ENCODE measurements around the gene ACSM4. TPM values are rescaled to one million over a fixed set of nuclear protein-coding genes. Genes with fewer than 3 reads are reported as not detected.
"Not testable (repeated sequence)": the region's sequence is repeated elsewhere in the genome, so short reads cannot be mapped to it uniquely, and the experiment has no call there.

Gene ACSM4
- total and polyA plus RNA-seq, 2 donors (not counting 1 experiment from before 2014, with no cell fraction given): not detected

DNA sequence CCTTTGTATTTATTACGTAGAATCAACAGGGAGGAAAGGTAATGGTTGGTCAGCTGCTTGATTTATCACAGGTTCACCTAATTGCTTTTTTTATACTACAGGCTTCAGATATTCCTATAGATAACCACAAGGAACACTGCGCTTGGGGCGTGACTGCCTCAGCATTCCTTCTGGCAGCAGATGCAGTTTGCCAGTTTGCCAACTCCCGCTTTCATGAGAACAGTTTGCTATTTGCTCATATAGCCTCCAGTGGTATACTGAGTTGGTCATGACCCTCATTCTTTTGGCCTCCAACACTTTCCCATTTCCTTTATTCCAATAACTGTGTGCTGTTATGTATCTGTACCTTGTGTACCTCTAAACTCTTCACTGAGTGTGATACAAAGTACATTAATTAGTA lies 38.6 kb upstream of the ACSM4 start:
- Histone ChIP-seq H4K20me1 (ENCODE audit: control insufficient read depth, extremely low read depth, insufficient read depth, low read length) (no peaks in the 10 kb centered on the region), H2AFZ (ENCODE audit: low read length) (no peak overlapping the region), H3K9me3 (ENCODE audit: control insufficient read depth, insufficient read depth, low read depth, low read length) (no peaks in the 10 kb centered on the region), H3K4me1 (ENCODE audit: control insufficient read depth, extremely low read depth, insufficient read depth, low read length) (no peaks in the 10 kb centered on the region), H3K4me2 (ENCODE audit: extremely low read depth, insufficient read depth, low read length) (no peak overlapping the region), H3K9ac (ENCODE audit: insufficient read depth, low read length) (no peak overlapping the region), H3K27me3 (ENCODE audit: control insufficient read depth, insufficient read depth, low read length) (no peaks in the 10 kb centered on the region), H3K36me3 (ENCODE audit: control insufficient read depth, insufficient read depth, low read length) (no peaks in the 10 kb centered on the region), H3K4me3 (replicated peaks in 1 of 4; ENCODE audit: control extremely low read depth in 1 of 4, insufficient read depth in 1 of 4, low read depth in 3 of 4, low read length in 4 of 4) (no peak overlapping the region), H3K27ac (ENCODE audit: insufficient read depth, low read length) (no peak overlapping the region), H3K79me2 (ENCODE audit: control insufficient read depth, insufficient read depth, low read length) (no peaks in the 10 kb centered on the region)
- no peak for DNase-seq (ENCODE audit: low read depth in 2 of 2)
- TF ChIP-seq, protein P1, sequence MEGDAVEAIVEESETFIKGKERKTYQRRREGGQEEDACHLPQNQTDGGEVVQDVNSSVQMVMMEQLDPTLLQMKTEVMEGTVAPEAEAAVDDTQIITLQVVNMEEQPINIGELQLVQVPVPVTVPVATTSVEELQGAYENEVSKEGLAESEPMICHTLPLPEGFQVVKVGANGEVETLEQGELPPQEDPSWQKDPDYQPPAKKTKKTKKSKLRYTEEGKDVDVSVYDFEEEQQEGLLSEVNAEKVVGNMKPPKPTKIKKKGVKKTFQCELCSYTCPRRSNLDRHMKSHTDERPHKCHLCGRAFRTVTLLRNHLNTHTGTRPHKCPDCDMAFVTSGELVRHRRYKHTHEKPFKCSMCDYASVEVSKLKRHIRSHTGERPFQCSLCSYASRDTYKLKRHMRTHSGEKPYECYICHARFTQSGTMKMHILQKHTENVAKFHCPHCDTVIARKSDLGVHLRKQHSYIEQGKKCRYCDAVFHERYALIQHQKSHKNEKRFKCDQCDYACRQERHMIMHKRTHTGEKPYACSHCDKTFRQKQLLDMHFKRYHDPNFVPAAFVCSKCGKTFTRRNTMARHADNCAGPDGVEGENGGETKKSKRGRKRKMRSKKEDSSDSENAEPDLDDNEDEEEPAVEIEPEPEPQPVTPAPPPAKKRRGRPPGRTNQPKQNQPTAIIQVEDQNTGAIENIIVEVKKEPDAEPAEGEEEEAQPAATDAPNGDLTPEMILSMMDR (conservative IDR thresholded peaks at IDR 0.05 in 1 of 2, IDR thresholded peaks at IDR 0.05 in 1 of 2; ENCODE audit: low read depth in 1 of 2, low read length in 2 of 2): no peak
- TF ChIP-seq EZH2 (IDR thresholded peaks at IDR 0.05; ENCODE audit: low read length, missing control alignments): no peak

DNA sequence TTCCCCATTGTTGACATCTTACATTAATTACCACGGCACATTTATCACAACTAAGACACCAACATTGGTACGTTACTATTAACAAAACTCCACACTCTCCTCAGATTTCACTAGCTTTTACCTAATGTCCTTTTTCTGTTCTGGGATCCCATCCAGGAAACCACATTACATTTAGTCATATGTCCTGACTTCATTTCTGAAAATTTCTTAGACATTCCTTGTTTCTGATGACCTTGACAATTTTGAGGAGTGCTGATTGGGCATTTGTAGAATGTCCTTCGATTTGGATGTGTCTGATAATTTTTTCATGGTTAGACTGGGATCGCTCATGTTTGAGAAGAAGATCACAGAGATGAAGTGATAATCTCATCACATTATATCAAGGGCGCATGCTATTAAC lies 34.6 kb upstream of the ACSM4 start:
- Histone ChIP-seq H3K36me3 (ENCODE audit: control insufficient read depth, insufficient read depth, low read length) (no peaks in the 10 kb centered on the region), H3K4me3 (replicated peaks in 1 of 4; ENCODE audit: control extremely low read depth in 1 of 4, insufficient read depth in 1 of 4, low read depth in 3 of 4, low read length in 4 of 4) (no peak overlapping the region), H3K79me2 (ENCODE audit: control insufficient read depth, insufficient read depth, low read length) (no peaks in the 10 kb centered on the region), H3K9me3 (ENCODE audit: control insufficient read depth, insufficient read depth, low read depth, low read length) (no peaks in the 10 kb centered on the region), H3K4me1 (ENCODE audit: control insufficient read depth, extremely low read depth, insufficient read depth, low read length) (no peaks in the 10 kb centered on the region), H4K20me1 (ENCODE audit: control insufficient read depth, extremely low read depth, insufficient read depth, low read length) (no peaks in the 10 kb centered on the region), H2AFZ (ENCODE audit: low read length) (no peak overlapping the region), H3K4me2 (ENCODE audit: extremely low read depth, insufficient read depth, low read length) (no peak overlapping the region), H3K27ac (ENCODE audit: insufficient read depth, low read length) (no peak overlapping the region), H3K9ac (ENCODE audit: insufficient read depth, low read length) (no peak overlapping the region), H3K27me3 (ENCODE audit: control insufficient read depth, insufficient read depth, low read length) (no peaks in the 10 kb centered on the region)
- no peak for DNase-seq (ENCODE audit: low read depth in 2 of 2)
- TF ChIP-seq, protein P1 (conservative IDR thresholded peaks at IDR 0.05 in 1 of 2, IDR thresholded peaks at IDR 0.05 in 1 of 2; ENCODE audit: low read depth in 1 of 2, low read length in 2 of 2): no peak
- TF ChIP-seq EZH2 (IDR thresholded peaks at IDR 0.05; ENCODE audit: low read length, missing control alignments): no peak

DNA sequence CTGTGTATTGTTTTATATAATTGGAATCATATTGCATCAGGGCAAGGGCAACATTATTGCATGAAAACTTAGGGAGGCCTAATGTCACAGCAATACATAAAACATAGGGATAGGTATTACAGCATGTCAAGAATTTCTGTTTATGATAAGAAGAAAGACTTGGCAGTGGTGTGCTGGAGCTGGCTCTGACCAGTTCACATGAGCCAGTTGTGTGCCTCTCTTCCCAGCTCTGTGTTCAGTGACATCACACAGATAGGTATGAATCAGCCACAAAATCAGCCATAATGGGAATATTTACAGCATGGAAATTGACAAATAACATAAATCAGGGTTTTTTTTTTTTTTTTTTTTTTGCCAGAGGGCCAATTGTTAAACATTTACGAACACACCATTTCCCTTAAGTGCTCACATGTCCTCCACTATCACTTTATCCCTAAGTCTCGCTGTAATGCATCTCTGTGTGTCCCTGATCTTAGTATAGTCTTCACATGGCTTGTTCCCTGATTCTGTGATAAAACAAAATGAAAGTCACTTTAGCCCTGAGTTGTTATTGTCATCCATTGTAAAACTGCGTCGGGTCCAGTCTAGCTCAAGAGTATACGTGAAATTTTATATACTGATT lies 31.9 kb upstream of the ACSM4 start:
- H3K36me3 ChIP-seq (ENCODE audit: control insufficient read depth, insufficient read depth, low read length): no peaks in the 10 kb centered on the region
- H3K4me1 ChIP-seq (ENCODE audit: control insufficient read depth, extremely low read depth, insufficient read depth, low read length): no peaks in the 10 kb centered on the region
- no peaks in the 10 kb centered on the region for H3K79me2 ChIP-seq (ENCODE audit: control insufficient read depth, insufficient read depth, low read length)
- no peaks in the 10 kb centered on the region for H3K27me3 ChIP-seq (ENCODE audit: control insufficient read depth, insufficient read depth, low read length)
- no peak overlapping the region for H3K27ac ChIP-seq (ENCODE audit: insufficient read depth, low read length)
- H2AFZ ChIP-seq (ENCODE audit: low read length): no peak overlapping the region
- TF ChIP-seq EZH2 (IDR thresholded peaks at IDR 0.05; ENCODE audit: low read length, missing control alignments): no peak
- TF ChIP-seq, protein P1 (conservative IDR thresholded peaks at IDR 0.05 in 1 of 2, IDR thresholded peaks at IDR 0.05 in 1 of 2; ENCODE audit: low read depth in 1 of 2, low read length in 2 of 2): no peak
- no peak overlapping the region for H3K4me2 ChIP-seq (ENCODE audit: extremely low read depth, insufficient read depth, low read length)
- no peak overlapping the region for H3K9ac ChIP-seq (ENCODE audit: insufficient read depth, low read length)
- H4K20me1 ChIP-seq (ENCODE audit: control insufficient read depth, extremely low read depth, insufficient read depth, low read length): no peaks in the 10 kb centered on the region
- H3K4me3 ChIP-seq (replicated peaks in 1 of 4; ENCODE audit: control extremely low read depth in 1 of 4, insufficient read depth in 1 of 4, low read depth in 3 of 4, low read length in 4 of 4): no peak overlapping the region
- DNase-seq (ENCODE audit: low read depth in 2 of 2): no peak
- H3K9me3 ChIP-seq (ENCODE audit: control insufficient read depth, insufficient read depth, low read depth, low read length): no peaks in the 10 kb centered on the region

DNA sequence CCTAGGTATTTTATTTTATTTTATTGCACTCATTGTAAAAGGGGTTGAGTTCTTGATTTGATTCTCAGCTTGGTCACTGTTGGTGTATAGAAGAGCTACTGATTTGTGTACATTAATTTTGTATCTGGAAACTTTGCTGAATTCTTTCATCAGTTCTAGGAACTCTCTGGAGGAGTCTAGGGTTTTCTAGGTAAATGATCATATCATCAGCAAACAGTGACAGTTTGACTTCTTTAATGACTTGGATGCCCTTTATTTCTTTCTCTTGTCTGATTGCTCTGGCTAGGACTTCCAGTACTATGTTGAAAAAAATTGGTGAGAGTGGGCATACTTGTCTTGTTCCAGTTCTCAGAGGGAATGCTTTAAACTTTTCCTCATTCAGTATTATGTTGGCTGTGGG lies 28.4 kb upstream of the ACSM4 start:
- not testable (repeated sequence) for DNase-seq (ENCODE audit: low read depth in 2 of 2); H3K4me3 ChIP-seq (replicated peaks in 1 of 4; ENCODE audit: control extremely low read depth in 1 of 4, insufficient read depth in 1 of 4, low read depth in 3 of 4, low read length in 4 of 4); H3K9me3 ChIP-seq (ENCODE audit: control insufficient read depth, insufficient read depth, low read depth, low read length); H2AFZ ChIP-seq (ENCODE audit: low read length); H3K4me1 ChIP-seq (ENCODE audit: control insufficient read depth, extremely low read depth, insufficient read depth, low read length); H4K20me1 ChIP-seq (ENCODE audit: control insufficient read depth, extremely low read depth, insufficient read depth, low read length); H3K79me2 ChIP-seq (ENCODE audit: control insufficient read depth, insufficient read depth, low read length); H3K9ac ChIP-seq (ENCODE audit: insufficient read depth, low read length); H3K27me3 ChIP-seq (ENCODE audit: control insufficient read depth, insufficient read depth, low read length); H3K4me2 ChIP-seq (ENCODE audit: extremely low read depth, insufficient read depth, low read length); H3K27ac ChIP-seq (ENCODE audit: insufficient read depth, low read length); H3K36me3 ChIP-seq (ENCODE audit: control insufficient read depth, insufficient read depth, low read length)
